ENCODE measurements around the gene EML4. TPM values are rescaled to one million over a fixed set of nuclear protein-coding genes. Genes with fewer than 3 reads are reported as not detected.
"Not testable (repeated sequence)": the region's sequence is repeated elsewhere in the genome, so short reads cannot be mapped to it uniquely, and the experiment has no call there.

Gene EML4
- total RNA-seq, 1 donor from 2014 or later, result 4.3 TPM

GRCh38 chr2:42132191-42132965, 36.8 kb upstream of the EML4 start:
- Histone ChIP-seq H3K4me1 (peaks cover 43% of the 10 kb centered on the region), H3K27me3 (ENCODE audit: low read depth) (no peaks in the 10 kb centered on the region), H3K9me3 (replicated peaks) (no peaks in the 10 kb centered on the region), H3K4me3 (peak overlapping the region; percentile 46), H3K36me3 (no peaks in the 10 kb centered on the region), H3K27ac (replicated peaks) (peak overlapping the region; percentile 67)
- intact Hi-C loops (cut with micrococcal nuclease), result no loop called here
- TF ChIP-seq CTCF (IDR thresholded peaks at IDR 0.05; ENCODE audit: borderline replicate concordance), result no peak
- no peak for DNase-seq

GRCh38 chr2:42132966-42133641, 36.0 kb upstream of the EML4 start:
- peak; percentile 75 for DNase-seq
- Histone ChIP-seq H3K9me3 (replicated peaks) (no peaks in the 10 kb centered on the region), H3K4me1 (peaks cover 50% of the 10 kb centered on the region), H3K4me3 (peak overlapping the region; percentile 46), H3K27me3 (ENCODE audit: low read depth) (no peaks in the 10 kb centered on the region), H3K36me3 (no peaks in the 10 kb centered on the region), H3K27ac (replicated peaks) (peak overlapping the region; percentile 67)
- intact Hi-C loops (cut with micrococcal nuclease), result no loop called here
- TF ChIP-seq CTCF (IDR thresholded peaks at IDR 0.05; ENCODE audit: borderline replicate concordance), result no peak

- no peaks in the 10 kb centered on the region for H3K36me3 ChIP-seq
- TF ChIP-seq CTCF (IDR thresholded peaks at IDR 0.05; ENCODE audit: borderline replicate concordance), result no peak
- no peak overlapping the region for H3K4me3 ChIP-seq
- intact Hi-C loops (cut with micrococcal nuclease), result no loop called here
- no peak overlapping the region for H3K27ac ChIP-seq (replicated peaks)
- peaks cover 57% of the 10 kb centered on the region for H3K4me1 ChIP-seq
- no peaks in the 10 kb centered on the region for H3K9me3 ChIP-seq (replicated peaks)
- no peaks in the 10 kb centered on the region for H3K27me3 ChIP-seq (ENCODE audit: low read depth)
- DNase-seq, result no peak
Observed at GRCh38 chr2:42133771-42134195, 35.4 kb upstream of the EML4 start.

GRCh38 chr2:42134401-42134932, 34.7 kb upstream of the EML4 start:
- H3K27me3 ChIP-seq (ENCODE audit: low read depth); intact Hi-C loops (cut with micrococcal nuclease); H3K4me3 ChIP-seq; H3K36me3 ChIP-seq; H3K9me3 ChIP-seq (replicated peaks); DNase-seq; H3K27ac ChIP-seq (replicated peaks): not testable (repeated sequence)
- H3K4me1 ChIP-seq, result peaks cover 63% of the 10 kb centered on the region

- Histone ChIP-seq H3K27me3 (ENCODE audit: low read depth) (no peaks in the 10 kb centered on the region), H3K36me3 (no peaks in the 10 kb centered on the region), H3K4me1 (peaks cover 75% of the 10 kb centered on the region), H3K27ac (replicated peaks) (no peak overlapping the region), H3K9me3 (replicated peaks) (no peaks in the 10 kb centered on the region), H3K4me3 (no peak overlapping the region)
- TF ChIP-seq CTCF (IDR thresholded peaks at IDR 0.05; ENCODE audit: borderline replicate concordance), result no peak
- intact Hi-C loops (cut with micrococcal nuclease), result no loop called here
- no peak for DNase-seq
Observed at GRCh38 chr2:42135381-42136312, 33.5 kb upstream of the EML4 start.
